Suprapubic skin (tissue), 4 donors: ENCODE results near the gene DDX1.

ENCODE experiments used
- EP300 ChIP-seq: sonication (generic); formaldehyde crosslinking; IDR thresholded peaks from one replicate; pipeline ENCODE4 v1.6.1; 2017; ENCODE audit warnings: antibody characterized with exemption
- POLR2A ChIP-seq, 2 donors: fragments of 450-650 bp; IDR thresholded peaks; one replicate each; pipeline ENCODE4 v1.6.1; 2017; ENCODE audit warnings: antibody characterized with exemption in 2 of 2, mild to moderate bottlenecking in 2 of 2, moderate library complexity in 2 of 2
- POLR2AphosphoS5 ChIP-seq, 3 donors: sonication (generic); formaldehyde crosslinking; IDR thresholded peaks; one replicate each; pipeline ENCODE4 v1.6.1; 2017; ENCODE audit warnings: antibody characterized with exemption in 3 of 3
- TF ChIP-seq, protein P1 (sequence below), 2 donors: fragments of 200-600 bp in 1 of 2; fragments of 450-650 bp in 1 of 2; sonication (generic) in 1 of 2; IDR thresholded peaks; one replicate each; pipeline ENCODE4 v1.5.1; 2016 to 2019; ENCODE audit warnings: antibody characterized with exemption in 2 of 2, mild to moderate bottlenecking in 1 of 2, moderate library complexity in 1 of 2

GRCh38 chr2:15583826-15584225 lies 7.8 kb upstream of the DDX1 start:
- TF ChIP-seq, protein P1, sequence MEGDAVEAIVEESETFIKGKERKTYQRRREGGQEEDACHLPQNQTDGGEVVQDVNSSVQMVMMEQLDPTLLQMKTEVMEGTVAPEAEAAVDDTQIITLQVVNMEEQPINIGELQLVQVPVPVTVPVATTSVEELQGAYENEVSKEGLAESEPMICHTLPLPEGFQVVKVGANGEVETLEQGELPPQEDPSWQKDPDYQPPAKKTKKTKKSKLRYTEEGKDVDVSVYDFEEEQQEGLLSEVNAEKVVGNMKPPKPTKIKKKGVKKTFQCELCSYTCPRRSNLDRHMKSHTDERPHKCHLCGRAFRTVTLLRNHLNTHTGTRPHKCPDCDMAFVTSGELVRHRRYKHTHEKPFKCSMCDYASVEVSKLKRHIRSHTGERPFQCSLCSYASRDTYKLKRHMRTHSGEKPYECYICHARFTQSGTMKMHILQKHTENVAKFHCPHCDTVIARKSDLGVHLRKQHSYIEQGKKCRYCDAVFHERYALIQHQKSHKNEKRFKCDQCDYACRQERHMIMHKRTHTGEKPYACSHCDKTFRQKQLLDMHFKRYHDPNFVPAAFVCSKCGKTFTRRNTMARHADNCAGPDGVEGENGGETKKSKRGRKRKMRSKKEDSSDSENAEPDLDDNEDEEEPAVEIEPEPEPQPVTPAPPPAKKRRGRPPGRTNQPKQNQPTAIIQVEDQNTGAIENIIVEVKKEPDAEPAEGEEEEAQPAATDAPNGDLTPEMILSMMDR (IDR thresholded peaks at IDR 0.05): no peak
- TF ChIP-seq POLR2A (IDR thresholded peaks at IDR 0.05): no peak
- no peak for TF ChIP-seq EP300
- no peak for TF ChIP-seq POLR2AphosphoS5 (IDR thresholded peaks at IDR 0.05)
